Measurements from ENCODE around the gene MED17.

MED17 gene

DNA sequence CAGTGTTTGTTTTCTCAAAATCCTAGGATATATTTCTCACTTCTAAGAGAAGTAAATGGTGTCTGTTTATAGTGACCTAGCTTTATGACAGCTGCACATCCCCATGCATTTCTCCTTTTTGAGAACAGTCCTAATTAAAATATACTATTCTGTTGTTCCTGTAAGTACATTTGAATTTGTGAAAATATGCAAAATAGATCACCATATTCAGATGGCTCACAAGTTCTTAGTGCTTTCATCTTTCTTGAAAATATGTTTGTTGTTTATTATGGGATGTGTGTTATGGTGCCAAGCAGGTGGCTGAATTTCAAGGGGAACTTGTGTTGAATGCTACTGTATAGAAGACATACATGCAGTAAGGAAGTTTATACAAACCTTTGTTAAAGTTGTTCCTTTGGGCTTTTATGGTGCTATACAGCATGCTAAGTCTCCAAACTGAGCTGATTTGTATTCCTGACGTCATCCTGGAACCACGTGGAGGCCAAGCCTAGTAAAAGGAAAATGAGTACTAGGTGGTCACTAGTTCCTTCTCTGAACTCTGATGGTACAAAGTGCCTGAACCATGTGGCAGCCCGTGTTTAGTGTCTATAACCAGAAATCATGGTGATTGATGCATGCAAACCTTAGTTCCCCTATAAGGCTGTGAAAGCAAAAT, 74.2 kb downstream of the MED17 start:
- no peak for DNase-seq

- DNase-seq = no peak
These were observed 77.7 kb downstream of the MED17 start for GRCh38 chr11:93861808-93862207.
